ENCODE data around the gene RABL2A.
"Not testable (repeated sequence)": the region's sequence is repeated elsewhere in the genome, so short reads cannot be mapped to it uniquely, and the experiment has no call there.

RABL2A gene

GRCh38 chr2:113690871-113691270 is 63.8 kb downstream of the RABL2A start:
- not testable (repeated sequence) for FAIRE-seq

Measured in endometrium (tissue), 2 donors.